Body of pancreas (tissue), 4 donors: Measurements from ENCODE around the gene CAPRIN2. TPM values are rescaled to one million over a fixed set of nuclear protein-coding genes. Genes with fewer than 3 reads are reported as not detected.

Experiments used
- ATAC-seq: fragments of 150-250 bp; one replicate; pipeline ENCODE4 v1.9.1; 2016
- DNase-seq, 4 donors: peaks; one replicate each; pipeline ENCODE4 v3.0.0-alpha.2; 2019
- H3K27ac ChIP-seq, 4 donors: fragments of 200-600 bp; sonication (generic); 1 replicate in 3 of 4; 2 replicates in 1 of 4; pipeline versions ENCODE4 v1.5.1 to v1.6.1; 2016 to 2019; ENCODE audit warnings: mild to moderate bottlenecking in 1 of 4, mixed read lengths in 1 of 4, moderate library complexity in 1 of 4
- H3K27me3 ChIP-seq, 2 donors: fragments of 200-600 bp; sonication (generic); one replicate each; pipeline ENCODE4 v1.6.0; 2016; ENCODE audit warnings: mild to moderate bottlenecking in 1 of 2
- H3K36me3 ChIP-seq, 2 donors: fragments of 200-600 bp; sonication (generic); replicated peaks in 1 of 2; 2 replicates each; pipeline ENCODE4 v1.5.1; 2016; ENCODE audit warnings: low read depth in 2 of 2; ENCODE audit not compliant: insufficient read depth in 1 of 2
- H3K4me1 ChIP-seq: fragments of 200-600 bp; sonication (generic); one replicate; pipeline ENCODE4 v1.6.0; 2016
- H3K4me3 ChIP-seq, 2 donors: fragments of 200-600 bp; sonication (generic); 1 replicate in 1 of 2; 2 replicates in 1 of 2; pipeline ENCODE4 v1.5.1; 2016 to 2019
- H3K9me3 ChIP-seq, 3 donors: fragments of 200-600 bp; sonication (generic); 1 replicate in 2 of 3; 2 replicates in 1 of 3; pipeline ENCODE4 v1.5.1; 2016
- CTCF ChIP-seq, 7 experiments: fragments of 450-650 bp in 4 of 7; fragments of 200-600 bp in 3 of 7; sonication (generic) in 3 of 7; IDR thresholded peaks; one replicate each; pipeline ENCODE4 v1.5.1; 2016 to 2019; ENCODE audit warnings: antibody characterized with exemption in 7 of 7
- POLR2A ChIP-seq, 3 donors: fragments of 450-650 bp; IDR thresholded peaks; one replicate each; pipeline ENCODE4 v1.6.1; 2016; ENCODE audit warnings: antibody characterized with exemption in 3 of 3, mild to moderate bottlenecking in 2 of 3
- WGBS, 2 donors: methylation state at CpG; one replicate each; pipeline ENCODE4 v1.1.5; 2017; 5-methylcytosine and 5-hydroxymethylcytosine counted together
- intact Hi-C: fragments of 100-400 bp; cut with DNase I; formaldehyde crosslinking; loops from one replicate; pipeline ENCODE4 v1.15.1; 2023
- total RNA-seq, 2 donors: library from RNA; depleted of rRNA; stranded (reverse); fragments of >200 nt; gene quantifications; one replicate each; pipeline ENCODE4 v1.1.0, GENCODE V29; 2016

CAPRIN2 gene
- total RNA-seq, 2 donors from 2014 or later, result 20.8 to 30.4 TPM

- TF ChIP-seq POLR2A (IDR thresholded peaks at IDR 0.05) (no peak), CTCF (IDR thresholded peaks at IDR 0.05) (no peak)
- Histone ChIP-seq H3K36me3 (peaks cover 0 to 2% of the 10 kb centered on the region in 2 donors), H3K27ac (no peak overlapping the region), H3K4me3 (no peak overlapping the region), H3K27me3 (no peaks in the 10 kb centered on the region), H3K9me3 (no peaks in the 10 kb centered on the region), H3K4me1 (peaks cover 7% of the 10 kb centered on the region)
- no peak for ATAC-seq
- intact Hi-C loops, result no loop called here
- 73 to 76% methylated on average over 2 of the region's 2 CpGs for WGBS, 2 donors
- no peak for DNase-seq
Observed at GRCh38 chr12:30748147-30748546, 6.6 kb downstream of the CAPRIN2 start.

DNA sequence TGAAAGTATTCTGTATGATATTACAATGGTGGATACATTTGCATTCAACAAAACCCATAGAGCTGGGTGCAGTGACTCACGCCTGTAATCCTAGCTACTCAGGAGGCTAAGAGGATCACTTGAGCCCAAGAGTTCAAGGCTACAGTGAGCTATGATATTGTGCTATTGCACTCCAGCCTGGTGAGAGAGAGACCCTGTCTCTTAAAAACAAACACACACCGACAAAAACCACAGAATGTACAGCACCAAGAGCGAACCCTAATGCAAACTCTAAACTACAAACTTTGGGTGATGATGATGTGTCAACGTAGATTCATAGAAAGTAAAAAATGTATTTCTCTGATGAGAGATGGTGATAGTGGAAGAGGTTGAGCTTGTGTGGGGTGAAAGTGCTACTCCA, 8.6 kb downstream of the CAPRIN2 start:
- Histone ChIP-seq H3K27me3 (no peaks in the 10 kb centered on the region), H3K27ac (no peak overlapping the region), H3K4me1 (peaks cover 3% of the 10 kb centered on the region), H3K36me3 (peaks cover 0 to 2% of the 10 kb centered on the region in 2 donors), H3K9me3 (no peaks in the 10 kb centered on the region), H3K4me3 (no peak overlapping the region)
- TF ChIP-seq POLR2A (IDR thresholded peaks at IDR 0.05) (no peak), CTCF (IDR thresholded peaks at IDR 0.05) (no peak)
- WGBS, 2 donors, result 94% methylated on average over 4 of the region's 4 CpGs
- no peak for ATAC-seq
- DNase-seq, result no peak
- intact Hi-C loops, result no loop called here

DNA sequence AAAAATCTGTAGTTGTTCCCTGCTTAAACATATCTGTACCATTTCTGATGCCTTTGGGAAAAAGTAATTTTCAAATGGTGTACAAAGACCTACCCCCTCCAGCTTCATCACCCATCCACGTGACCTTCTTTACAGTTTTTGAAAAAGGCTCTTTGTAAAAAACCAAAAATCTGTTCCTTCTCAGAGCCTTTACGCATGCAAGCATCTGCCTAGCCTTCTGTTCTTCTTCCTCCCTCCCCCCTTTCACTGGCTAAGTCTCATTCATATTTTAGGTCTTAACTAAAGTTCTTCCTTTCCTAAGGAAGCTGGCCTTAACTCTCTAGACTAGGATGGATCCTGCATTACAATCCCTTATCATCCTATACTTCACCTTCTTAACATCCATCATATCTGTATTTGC, 10.4 kb downstream of the CAPRIN2 start:
- 95 to 98% methylated on average over 2 of the region's 2 CpGs for WGBS, 2 donors
- Histone ChIP-seq H3K9me3 (no peaks in the 10 kb centered on the region), H3K4me3 (no peak overlapping the region), H3K36me3 (peaks cover 0 to 2% of the 10 kb centered on the region in 2 donors), H3K4me1 (no peaks in the 10 kb centered on the region), H3K27me3 (no peaks in the 10 kb centered on the region), H3K27ac (no peak overlapping the region)
- no peak for TF ChIP-seq POLR2A (IDR thresholded peaks at IDR 0.05)
- TF ChIP-seq CTCF (IDR thresholded peaks at IDR 0.05), result no peak
- ATAC-seq (no peak), DNase-seq (no peak)
- intact Hi-C loops, result no loop called here

- no peak overlapping the region for H3K27ac ChIP-seq
- TF ChIP-seq POLR2A (IDR thresholded peaks at IDR 0.05), result no peak
- no peak for TF ChIP-seq CTCF (IDR thresholded peaks at IDR 0.05)
- H3K4me1 ChIP-seq, result no peaks in the 10 kb centered on the region
- H3K36me3 ChIP-seq, result peaks cover 0 to 2% of the 10 kb centered on the region in 2 donors
- no peak for ATAC-seq
- no peaks in the 10 kb centered on the region for H3K27me3 ChIP-seq
- intact Hi-C loops, result no loop called here
- H3K4me3 ChIP-seq, result no peak overlapping the region
- no peak for DNase-seq
- no peaks in the 10 kb centered on the region for H3K9me3 ChIP-seq
Observed at GRCh38 chr12:30740274-30740673, 14.5 kb downstream of the CAPRIN2 start.

DNA sequence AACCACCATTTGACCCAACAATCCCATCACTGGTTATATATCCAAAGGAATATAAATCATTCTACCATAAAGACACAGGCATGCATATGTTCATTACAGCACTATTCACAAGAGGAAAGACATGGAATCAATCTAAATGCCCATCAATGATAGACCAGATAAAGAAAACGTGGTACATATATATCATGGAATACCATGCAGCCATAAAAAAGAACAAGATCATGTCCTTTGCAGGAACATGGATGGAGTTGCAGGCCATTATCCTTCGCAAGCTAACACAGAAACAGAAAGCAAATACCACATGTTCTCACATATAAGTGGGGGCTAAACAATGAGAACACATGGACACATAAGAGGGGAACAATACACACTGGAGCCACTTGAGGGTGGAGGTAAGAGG, 15.7 kb downstream of the CAPRIN2 start:
- ATAC-seq (no peak), DNase-seq (no peak)
- Histone ChIP-seq H3K4me1 (no peaks in the 10 kb centered on the region), H3K27me3 (no peaks in the 10 kb centered on the region), H3K36me3 (no peaks in the 10 kb centered on the region), H3K9me3 (no peaks in the 10 kb centered on the region), H3K4me3 (no peak overlapping the region), H3K27ac (no peak overlapping the region)
- WGBS, 2 donors, result 89 to 94% methylated on average over 2 of the region's 2 CpGs
- intact Hi-C loops, result no loop called here
- no peak for TF ChIP-seq POLR2A (IDR thresholded peaks at IDR 0.05)
- TF ChIP-seq CTCF (IDR thresholded peaks at IDR 0.05), result no peak
